ENCODE results near the gene LDLRAD2. TPM values are rescaled to one million over a fixed set of nuclear protein-coding genes. Genes with fewer than 3 reads are reported as not detected.

The LDLRAD2 gene
- total RNA-seq, 1 donor from 2014 or later = 0.17 TPM

- no peak overlapping the region for H3K4me3 ChIP-seq (ENCODE audit: low read depth, low read length)
- TF ChIP-seq CTCF (conservative IDR thresholded peaks at IDR 0.05; ENCODE audit: low read depth, low read length) = no peak
- no peak for DNase-seq (ENCODE audit: low read depth)
These were observed 46.0 kb downstream of the LDLRAD2 start for GRCh38 chr1:21857840-21858670.

DNA sequence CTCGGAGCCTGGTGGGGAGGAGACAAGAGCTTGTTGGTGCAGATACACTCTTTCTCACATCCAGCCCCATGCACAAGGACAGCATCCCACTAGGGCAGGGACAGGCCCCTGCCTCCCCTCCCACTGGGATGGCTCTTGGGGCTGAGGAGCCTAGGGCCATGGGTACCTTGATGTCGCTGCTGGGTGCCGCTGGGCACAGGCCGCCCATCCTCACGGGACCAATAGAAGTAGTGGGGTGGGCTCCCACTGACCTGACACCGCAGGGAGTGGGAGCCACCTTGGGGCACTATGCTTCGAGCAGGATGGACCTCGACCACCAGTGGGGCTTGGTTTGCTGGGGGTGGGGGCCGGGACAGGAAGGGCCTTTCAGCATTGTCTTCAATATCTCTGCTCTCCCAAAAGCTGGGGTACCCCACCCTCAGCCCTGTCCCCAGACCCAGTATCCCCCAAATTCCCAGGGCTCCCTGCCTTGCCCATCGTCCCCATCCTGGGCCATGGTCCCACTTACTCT, 47.7 kb downstream of the LDLRAD2 start:
- TF ChIP-seq CTCF (conservative IDR thresholded peaks at IDR 0.05; ENCODE audit: low read depth, low read length) = no peak
- H3K4me3 ChIP-seq (ENCODE audit: low read depth, low read length) = no peak overlapping the region
- DNase-seq (ENCODE audit: low read depth) = no peak

GRCh38 chr1:21860971-21861370, 48.9 kb downstream of the LDLRAD2 start:
- no peak for TF ChIP-seq CTCF (conservative IDR thresholded peaks at IDR 0.05; ENCODE audit: low read depth, low read length)
- H3K4me3 ChIP-seq (ENCODE audit: low read depth, low read length) = no peak overlapping the region
- no peak for DNase-seq (ENCODE audit: low read depth)

GRCh38 chr1:21861602-21862429, 49.8 kb downstream of the LDLRAD2 start:
- no peak overlapping the region for H3K4me3 ChIP-seq (ENCODE audit: low read depth, low read length)
- no peak for DNase-seq (ENCODE audit: low read depth)

DNA sequence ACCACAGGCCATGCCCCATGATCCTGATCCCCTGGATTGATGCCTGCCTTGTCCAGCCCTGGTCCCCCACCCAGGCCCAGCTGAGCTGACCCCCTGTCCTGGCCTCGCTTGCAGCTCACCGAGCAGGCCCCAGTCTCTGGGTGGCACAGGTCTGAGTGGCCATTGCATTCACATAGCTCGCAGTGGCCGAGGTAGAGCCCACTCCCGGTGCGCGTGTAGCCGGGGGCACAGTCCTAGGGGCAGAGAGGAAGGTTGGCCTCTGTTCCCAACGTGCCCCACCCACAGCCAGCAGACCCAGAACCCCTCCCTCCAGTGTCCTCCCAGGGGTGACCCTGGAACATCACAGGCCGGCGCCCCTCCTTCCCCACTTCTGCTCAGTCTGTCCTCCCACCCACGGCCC, 51.9 kb downstream of the LDLRAD2 start:
- no peak for TF ChIP-seq CTCF (conservative IDR thresholded peaks at IDR 0.05; ENCODE audit: low read depth, low read length)
- DNase-seq (ENCODE audit: low read depth) = no peak
- no peak overlapping the region for H3K4me3 ChIP-seq (ENCODE audit: low read depth, low read length)

More at GRCh38 chr1:21861602-21862429, 49.8 kb downstream of the LDLRAD2 start:
- no peak for TF ChIP-seq CTCF (conservative IDR thresholded peaks at IDR 0.05; ENCODE audit: low read depth, low read length)

- no peak for DNase-seq (ENCODE audit: low read depth)
- no peak for TF ChIP-seq CTCF (conservative IDR thresholded peaks at IDR 0.05; ENCODE audit: low read depth, low read length)
- H3K4me3 ChIP-seq (ENCODE audit: low read depth, low read length) = no peak overlapping the region
These were observed 52.7 kb downstream of the LDLRAD2 start for GRCh38 chr1:21864730-21865129.

All from epithelial cell of proximal tubule (primary cell).